ENCODE measurements around the gene PLCB3.

PLCB3 gene

GRCh38 chr11:64287676-64288352 is 36.5 kb downstream of the PLCB3 start:
- no peak for DNase-seq (ENCODE audit: low read depth)

GRCh38 chr11:64288353-64288750 is 37.0 kb downstream of the PLCB3 start:
- DNase-seq (ENCODE audit: low read depth), result no peak

- no peak for DNase-seq (ENCODE audit: low read depth)
These were observed 37.8 kb downstream of the PLCB3 start for GRCh38 chr11:64289002-64289564.

- DNase-seq (ENCODE audit: low read depth), result no peak
These were observed 39.3 kb downstream of the PLCB3 start for GRCh38 chr11:64290352-64291261.

- no peak for DNase-seq (ENCODE audit: low read depth)
These were observed 40.0 kb downstream of the PLCB3 start, which contains the start of gene KCNK4 for GRCh38 chr11:64291262-64291751. Gene KCNK4, plus strand, starts transcription at chr11:64291302. Its CDS starts 1,717 bp downstream, at chr11:64293019.

GRCh38 chr11:64291752-64292459 is 40.6 kb downstream of the PLCB3 start:
- DNase-seq (ENCODE audit: low read depth), result no peak

GRCh38 chr11:64292460-64293254 is 41.3 kb downstream of the PLCB3 start:
- no peak for DNase-seq (ENCODE audit: low read depth)

GRCh38 chr11:64294774-64295173 is 43.4 kb downstream of the PLCB3 start:
- DNase-seq (ENCODE audit: low read depth), result no peak

GRCh38 chr11:64295760-64296159 is 44.4 kb downstream of the PLCB3 start:
- no peak for DNase-seq (ENCODE audit: low read depth)

GRCh38 chr11:64296236-64296635 is 44.9 kb downstream of the PLCB3 start:
- no peak for DNase-seq (ENCODE audit: low read depth)

- DNase-seq (ENCODE audit: low read depth), result no peak
These were observed 45.7 kb downstream of the PLCB3 start for GRCh38 chr11:64296830-64297698.

GRCh38 chr11:64297699-64298358 is 46.5 kb downstream of the PLCB3 start:
- DNase-seq (ENCODE audit: low read depth), result no peak

- DNase-seq (ENCODE audit: low read depth), result no peak
These were observed 47.9 kb downstream of the PLCB3 start for GRCh38 chr11:64298966-64299846.

GRCh38 chr11:64299847-64300648 is 48.7 kb downstream of the PLCB3 start, which contains the start of gene CATSPERZ:
Gene CATSPERZ, plus strand, starts transcription at chr11:64300358. Its CDS starts 53 bp downstream, at chr11:64300411.
- DNase-seq (ENCODE audit: low read depth), result no peak

- DNase-seq (ENCODE audit: low read depth), result no peak
These were observed 52.0 kb downstream of the PLCB3 start for GRCh38 chr11:64303109-64304031.

- DNase-seq (ENCODE audit: low read depth), result no peak
These were observed 52.6 kb downstream of the PLCB3 start for GRCh38 chr11:64304032-64304315.
